Vagina (tissue), 2 donors: ENCODE results near the gene LANCL2.

Source experiments
- CTCF ChIP-seq, 3 experiments: fragments of 450-650 bp in 2 of 3; fragments of 200-600 bp in 1 of 3; sonication (generic) in 1 of 3; IDR thresholded peaks; one replicate each; pipeline ENCODE4 v1.5.1; 2017 to 2019; ENCODE audit warnings: antibody characterized with exemption in 3 of 3, mild to moderate bottlenecking in 2 of 3, moderate library complexity in 2 of 3
- POLR2AphosphoS5 ChIP-seq, 2 donors: sonication (generic); formaldehyde crosslinking; IDR thresholded peaks; one replicate each; pipeline ENCODE4 v1.9.0; 2017; ENCODE audit warnings: antibody characterized with exemption in 2 of 2, mild to moderate bottlenecking in 2 of 2, low read depth in 1 of 2; ENCODE audit not compliant: insufficient read depth in 1 of 2

GRCh38 chr7:55420530-55420929, 55.4 kb downstream of the LANCL2 start:
- no peak for TF ChIP-seq CTCF (IDR thresholded peaks at IDR 0.05)
- no peak for TF ChIP-seq POLR2AphosphoS5 (IDR thresholded peaks at IDR 0.05; ENCODE audit: insufficient read depth in 1 of 2, low read depth in 1 of 2)
